ENCODE data around the gene COP1.
"Not testable (repeated sequence)": the region's sequence is repeated elsewhere in the genome, so short reads cannot be mapped to it uniquely, and the experiment has no call there.

The COP1 gene

GRCh38 chr1:175984813-175985212 lies 222.3 kb downstream of the COP1 start:
- no CpG with 5 or more reads among the region's 1 CpG for WGBS (ENCODE audit: extremely low coverage, insufficient coverage, insufficient read length)
- Histone ChIP-seq H2AK5ac (ENCODE audit: low read length) (no peak overlapping the region), H2BK120ac (ENCODE audit: insufficient read depth, low read length, poor library complexity) (no peak overlapping the region), H3K4me2 (ENCODE audit: low read length) (no peak overlapping the region), H3K18ac (ENCODE audit: low read length) (no peak overlapping the region), H3K9me3 (ENCODE audit: insufficient read depth, low read depth, low read length) (peaks cover 5% of the 10 kb centered on the region), H4K12ac (ENCODE audit: low read depth, low read length) (no peak overlapping the region), H3K4me1 (ENCODE audit: control insufficient read depth in 1 of 2, insufficient read depth in 2 of 2, low read length in 2 of 2) (no peaks in the 10 kb centered on the region), H3K79me2 (ENCODE audit: control insufficient read depth, insufficient read depth, low read length, poor library complexity) (no peaks in the 10 kb centered on the region), H2BK5ac (ENCODE audit: low read depth, low read length, poor library complexity) (no peak overlapping the region), H3K4me3 (ENCODE audit: low read depth, low read length) (no peak overlapping the region), H3K36me3 (ENCODE audit: control insufficient read depth in 1 of 2, insufficient read depth in 2 of 2, low read length in 2 of 2) (peaks cover 11 to 18% of the 10 kb centered on the region in 2 experiments), H4K8ac (ENCODE audit: low read depth, low read length) (no peak overlapping the region), H3K14ac (ENCODE audit: low read length) (no peak overlapping the region), H3K27ac (ENCODE audit: low read depth, low read length) (no peak overlapping the region), H4K91ac (ENCODE audit: low read depth, low read length) (no peak overlapping the region), H3K79me1 (ENCODE audit: low read length) (no peaks in the 10 kb centered on the region), H3K4ac (ENCODE audit: low read depth, low read length) (no peak overlapping the region), H2AFZ (ENCODE audit: insufficient read depth, low read length, poor library complexity) (no peak overlapping the region), H2BK12ac (ENCODE audit: low read length) (no peak overlapping the region), H3K23ac (ENCODE audit: low read length) (no peak overlapping the region), H3K27me3 (ENCODE audit: insufficient read depth, low read length) (no peaks in the 10 kb centered on the region), H3K9ac (ENCODE audit: low read length) (no peak overlapping the region)
- DNase-seq: no peak

GRCh38 chr1:175984057-175984812 lies 222.9 kb downstream of the COP1 start:
- no peaks in the 10 kb centered on the region for H3K79me2 ChIP-seq (ENCODE audit: control insufficient read depth, insufficient read depth, low read length, poor library complexity)
- no peak overlapping the region for H2BK5ac ChIP-seq (ENCODE audit: low read depth, low read length, poor library complexity)
- no peak overlapping the region for H3K4ac ChIP-seq (ENCODE audit: low read depth, low read length)
- H2AK5ac ChIP-seq (ENCODE audit: low read length): no peak overlapping the region
- no peak overlapping the region for H3K14ac ChIP-seq (ENCODE audit: low read length)
- no peak overlapping the region for H2BK12ac ChIP-seq (ENCODE audit: low read length)
- no peaks in the 10 kb centered on the region for H3K4me1 ChIP-seq (ENCODE audit: control insufficient read depth in 1 of 2, insufficient read depth in 2 of 2, low read length in 2 of 2)
- H4K8ac ChIP-seq (ENCODE audit: low read depth, low read length): no peak overlapping the region
- peaks cover 5% of the 10 kb centered on the region for H3K9me3 ChIP-seq (ENCODE audit: insufficient read depth, low read depth, low read length)
- H3K4me3 ChIP-seq (ENCODE audit: low read depth, low read length): no peak overlapping the region
- H3K27me3 ChIP-seq (ENCODE audit: insufficient read depth, low read length): no peaks in the 10 kb centered on the region
- no peak for DNase-seq
- no peak overlapping the region for H3K27ac ChIP-seq (ENCODE audit: low read depth, low read length)
- H3K23ac ChIP-seq (ENCODE audit: low read length): no peak overlapping the region
- no peak overlapping the region for H3K4me2 ChIP-seq (ENCODE audit: low read length)
- no peaks in the 10 kb centered on the region for H3K79me1 ChIP-seq (ENCODE audit: low read length)
- no peak overlapping the region for H2BK120ac ChIP-seq (ENCODE audit: insufficient read depth, low read length, poor library complexity)
- H3K36me3 ChIP-seq (ENCODE audit: control insufficient read depth in 1 of 2, insufficient read depth in 2 of 2, low read length in 2 of 2): peaks cover 11 to 18% of the 10 kb centered on the region in 2 experiments
- no CpG with 5 or more reads among the region's 12 CpGs for WGBS (ENCODE audit: extremely low coverage, insufficient coverage, insufficient read length)
- H2AFZ ChIP-seq (ENCODE audit: insufficient read depth, low read length, poor library complexity): no peak overlapping the region
- H4K12ac ChIP-seq (ENCODE audit: low read depth, low read length): no peak overlapping the region
- no peak overlapping the region for H3K18ac ChIP-seq (ENCODE audit: low read length)
- no peak overlapping the region for H3K9ac ChIP-seq (ENCODE audit: low read length)
- no peak overlapping the region for H4K91ac ChIP-seq (ENCODE audit: low read depth, low read length)

DNA sequence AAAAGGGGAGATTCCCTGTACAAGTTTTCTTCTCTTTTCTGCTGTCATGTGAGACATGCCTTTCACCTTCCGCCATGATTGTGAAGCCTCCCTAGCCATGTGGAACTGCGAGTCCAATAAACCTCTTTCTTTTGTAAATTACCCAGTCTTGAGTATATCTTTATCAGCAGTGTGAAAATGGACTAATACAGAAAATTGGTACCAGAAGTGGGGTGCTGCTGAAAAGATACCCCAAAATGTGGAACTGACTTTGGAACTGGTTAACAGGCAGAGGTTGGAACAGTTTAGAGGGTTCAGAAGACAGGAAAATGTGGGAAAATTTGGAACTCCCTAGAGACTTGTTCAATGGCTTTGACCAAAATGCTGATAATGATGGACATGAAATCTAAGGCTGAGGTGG lies 223.7 kb downstream of the COP1 start:
- not testable (repeated sequence) for H3K18ac ChIP-seq (ENCODE audit: low read length); H4K8ac ChIP-seq (ENCODE audit: low read depth, low read length); H3K4me3 ChIP-seq (ENCODE audit: low read depth, low read length); H3K79me1 ChIP-seq (ENCODE audit: low read length); H3K79me2 ChIP-seq (ENCODE audit: control insufficient read depth, insufficient read depth, low read length, poor library complexity); H4K91ac ChIP-seq (ENCODE audit: low read depth, low read length); H3K14ac ChIP-seq (ENCODE audit: low read length); H3K27me3 ChIP-seq (ENCODE audit: insufficient read depth, low read length); H3K4ac ChIP-seq (ENCODE audit: low read depth, low read length); DNase-seq; H3K9me3 ChIP-seq (ENCODE audit: insufficient read depth, low read depth, low read length); H4K12ac ChIP-seq (ENCODE audit: low read depth, low read length); H3K23ac ChIP-seq (ENCODE audit: low read length); H3K27ac ChIP-seq (ENCODE audit: low read depth, low read length); H2BK5ac ChIP-seq (ENCODE audit: low read depth, low read length, poor library complexity); H3K9ac ChIP-seq (ENCODE audit: low read length); H2BK12ac ChIP-seq (ENCODE audit: low read length); H2AFZ ChIP-seq (ENCODE audit: insufficient read depth, low read length, poor library complexity); H3K4me2 ChIP-seq (ENCODE audit: low read length); H2AK5ac ChIP-seq (ENCODE audit: low read length); H2BK120ac ChIP-seq (ENCODE audit: insufficient read depth, low read length, poor library complexity); H3K4me1 ChIP-seq (ENCODE audit: control insufficient read depth in 1 of 2, insufficient read depth in 2 of 2, low read length in 2 of 2)
- WGBS (ENCODE audit: extremely low coverage, insufficient coverage, insufficient read length): no CpG with 5 or more reads among the region's 2 CpGs
- H3K36me3 ChIP-seq (ENCODE audit: control insufficient read depth in 1 of 2, insufficient read depth in 2 of 2, low read length in 2 of 2): peaks cover 9 to 16% of the 10 kb centered on the region in 2 experiments

DNA sequence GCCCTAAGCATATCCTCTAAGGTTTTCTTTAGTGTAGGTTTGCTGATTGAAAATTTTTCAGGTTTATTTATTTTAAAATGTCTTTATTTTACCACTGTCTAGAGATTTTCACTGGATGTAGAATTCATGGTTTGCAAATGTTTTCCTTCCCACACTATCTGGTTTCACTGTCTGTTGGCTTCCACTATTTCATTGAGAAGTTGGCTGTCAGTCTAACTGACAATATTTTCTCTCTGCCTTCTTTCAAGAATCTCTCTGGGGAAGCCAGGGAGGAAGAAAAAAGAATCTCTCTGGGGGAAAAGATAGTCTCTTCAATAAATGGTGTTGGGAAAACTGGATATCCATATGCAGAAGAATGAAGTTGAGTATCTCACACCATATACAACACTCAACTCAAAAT lies 226.0 kb downstream of the COP1 start:
- Histone ChIP-seq H4K12ac (ENCODE audit: low read depth, low read length) (no peak overlapping the region), H2AK5ac (ENCODE audit: low read length) (no peak overlapping the region), H3K9me3 (ENCODE audit: insufficient read depth, low read depth, low read length) (peaks cover 5% of the 10 kb centered on the region), H3K79me2 (ENCODE audit: control insufficient read depth, insufficient read depth, low read length, poor library complexity) (no peaks in the 10 kb centered on the region), H2BK120ac (ENCODE audit: insufficient read depth, low read length, poor library complexity) (no peak overlapping the region), H3K4ac (ENCODE audit: low read depth, low read length) (no peak overlapping the region), H3K9ac (ENCODE audit: low read length) (no peak overlapping the region), H3K4me2 (ENCODE audit: low read length) (no peak overlapping the region), H3K23ac (ENCODE audit: low read length) (no peak overlapping the region), H2BK12ac (ENCODE audit: low read length) (no peak overlapping the region), H4K91ac (ENCODE audit: low read depth, low read length) (no peak overlapping the region), H3K4me1 (ENCODE audit: control insufficient read depth in 1 of 2, insufficient read depth in 2 of 2, low read length in 2 of 2) (no peaks in the 10 kb centered on the region), H3K36me3 (ENCODE audit: control insufficient read depth in 1 of 2, insufficient read depth in 2 of 2, low read length in 2 of 2) (peaks cover 8 to 14% of the 10 kb centered on the region in 2 experiments), H2AFZ (ENCODE audit: insufficient read depth, low read length, poor library complexity) (no peak overlapping the region), H3K79me1 (ENCODE audit: low read length) (no peaks in the 10 kb centered on the region), H3K14ac (ENCODE audit: low read length) (no peak overlapping the region), H2BK5ac (ENCODE audit: low read depth, low read length, poor library complexity) (no peak overlapping the region), H3K18ac (ENCODE audit: low read length) (no peak overlapping the region), H3K4me3 (ENCODE audit: low read depth, low read length) (no peak overlapping the region), H3K27ac (ENCODE audit: low read depth, low read length) (no peak overlapping the region), H4K8ac (ENCODE audit: low read depth, low read length) (no peak overlapping the region), H3K27me3 (ENCODE audit: insufficient read depth, low read length) (no peaks in the 10 kb centered on the region)
- no peak for DNase-seq

Data from trophoblast cell (in vitro differentiated cells and primary cell).